ENCODE data around the gene PRKAG2. TPM values are rescaled to one million over a fixed set of nuclear protein-coding genes. Genes with fewer than 3 reads are reported as not detected.

PRKAG2 gene
- total RNA-seq, 3 donors from 2014 or later = 32.3 to 56.6 (median 34.4) TPM

GRCh38 chr7:151720280-151720679 is 156.6 kb downstream of the PRKAG2 start:
- DNase-seq (ENCODE audit: low spot score in 2 of 2) = no peak
- TF ChIP-seq CTCF (IDR thresholded peaks at IDR 0.05) (no peak), POLR2AphosphoS5 (IDR thresholded peaks at IDR 0.05) (no peak), POLR2A (IDR thresholded peaks at IDR 0.05) (no peak)
- no peaks in the 10 kb centered on the region for H3K4me1 ChIP-seq
- no peaks in the 10 kb centered on the region for H3K9me3 ChIP-seq
- H3K36me3 ChIP-seq = no peaks in the 10 kb centered on the region
- H3K27me3 ChIP-seq = no peaks in the 10 kb centered on the region
- intact Hi-C loops (cut with DNase I; ENCODE audit: low total_unique reads) = loop anchor here (10.0 kb wide), 1 partner anchor 145 kb away; no protein-coding TSS in a partner anchor
- H3K27ac ChIP-seq = no peak overlapping the region
- H3K4me3 ChIP-seq = no peak overlapping the region

GRCh38 chr7:151719897-151720242 is 157.0 kb downstream of the PRKAG2 start:
- no peaks in the 10 kb centered on the region for H3K4me1 ChIP-seq
- no peak overlapping the region for H3K27ac ChIP-seq
- H3K27me3 ChIP-seq = no peaks in the 10 kb centered on the region
- TF ChIP-seq CTCF (IDR thresholded peaks at IDR 0.05) (no peak), POLR2AphosphoS5 (IDR thresholded peaks at IDR 0.05) (no peak), POLR2A (IDR thresholded peaks at IDR 0.05) (no peak)
- no peak overlapping the region for H3K4me3 ChIP-seq
- no peaks in the 10 kb centered on the region for H3K36me3 ChIP-seq
- no peaks in the 10 kb centered on the region for H3K9me3 ChIP-seq
- intact Hi-C loops (cut with DNase I; ENCODE audit: low total_unique reads) = loop anchor here (10.0 kb wide), 1 partner anchor 145 kb away; no protein-coding TSS in a partner anchor
- no peak for DNase-seq (ENCODE audit: low spot score in 2 of 2)

- no peaks in the 10 kb centered on the region for H3K9me3 ChIP-seq
- DNase-seq (ENCODE audit: low spot score in 2 of 2) = no peak
- no peak overlapping the region for H3K27ac ChIP-seq
- intact Hi-C loops (cut with DNase I; ENCODE audit: low total_unique reads) = no loop called here
- H3K27me3 ChIP-seq = no peaks in the 10 kb centered on the region
- H3K4me3 ChIP-seq = no peak overlapping the region
- TF ChIP-seq POLR2AphosphoS5 (IDR thresholded peaks at IDR 0.05) = no peak
- TF ChIP-seq POLR2A (IDR thresholded peaks at IDR 0.05) = no peak
- TF ChIP-seq CTCF (IDR thresholded peaks at IDR 0.05) = no peak
- H3K4me1 ChIP-seq = no peaks in the 10 kb centered on the region
- H3K36me3 ChIP-seq = no peaks in the 10 kb centered on the region
Observed at GRCh38 chr7:151719031-151719896, 157.7 kb downstream of the PRKAG2 start.

GRCh38 chr7:151717918-151718317 is 159.0 kb downstream of the PRKAG2 start:
- TF ChIP-seq POLR2AphosphoS5 (IDR thresholded peaks at IDR 0.05) (no peak), CTCF (IDR thresholded peaks at IDR 0.05) (no peak), POLR2A (IDR thresholded peaks at IDR 0.05) (no peak)
- H3K36me3 ChIP-seq = no peaks in the 10 kb centered on the region
- H3K27me3 ChIP-seq = no peaks in the 10 kb centered on the region
- no peaks in the 10 kb centered on the region for H3K4me1 ChIP-seq
- no peaks in the 10 kb centered on the region for H3K9me3 ChIP-seq
- no peak for DNase-seq (ENCODE audit: low spot score in 2 of 2)
- no peak overlapping the region for H3K27ac ChIP-seq
- intact Hi-C loops (cut with DNase I; ENCODE audit: low total_unique reads) = no loop called here
- no peak overlapping the region for H3K4me3 ChIP-seq

- Histone ChIP-seq H3K4me1 (no peaks in the 10 kb centered on the region), H3K27ac (no peak overlapping the region), H3K4me3 (no peak overlapping the region), H3K36me3 (no peaks in the 10 kb centered on the region), H3K9me3 (no peaks in the 10 kb centered on the region), H3K27me3 (no peaks in the 10 kb centered on the region)
- TF ChIP-seq POLR2A (IDR thresholded peaks at IDR 0.05) (no peak), CTCF (IDR thresholded peaks at IDR 0.05) (no peak), POLR2AphosphoS5 (IDR thresholded peaks at IDR 0.05) (no peak)
- intact Hi-C loops (cut with DNase I; ENCODE audit: low total_unique reads) = no loop called here
- DNase-seq (ENCODE audit: low spot score in 2 of 2) = no peak
Observed at GRCh38 chr7:151717415-151717814, 159.5 kb downstream of the PRKAG2 start.

All from breast epithelium (tissue), 4 donors.